HCT116 (cell line): ENCODE data around the gene CHRNA4. TPM values are rescaled to one million over a fixed set of nuclear protein-coding genes. Genes with fewer than 3 reads are reported as not detected.

Experiments
- ATAC-seq: fragments of 200-7000 bp; cut with Tn5 transposase; 2 replicates; pipeline ENCODE4 v1.9.1; 2020; ENCODE audit warnings: mild to moderate bottlenecking, moderate library complexity
- BruUV-seq: library from RNA; stranded (reverse); fragments of 400-500 nt; replicated peaks from 2 replicates; lab custom pipeline; 2021; lab: Mats Ljungman, UMichigan
- CTCF ChIA-PET: fragments of 300-600 bp; sonication (Branson Sonifier 250); formaldehyde crosslinking; loops from one replicate; lab custom pipeline; 2021; ENCODE audit warnings: antibody characterized with exemption; lab: Charles Lee
- POLR2A ChIA-PET: fragments of 300-600, 350-600 bp; sonication (Branson Sonifier 250); formaldehyde crosslinking; loops from one replicate; lab custom pipeline; 2021; ENCODE audit warnings: antibody characterized with exemption; lab: Charles Lee
- RAD21 ChIA-PET, 2 experiments: fragments of 300-600 bp; sonication (Branson Sonifier 250); formaldehyde crosslinking; loops; one replicate each; lab custom pipeline; 2023; ENCODE audit warnings: low total read pairs in 2 of 2; ENCODE audit not compliant: uncharacterized antibody in 2 of 2, unreplicated experiment in 2 of 2, low non-redundant PET in 1 of 2; lab: Charles Lee
- DNase-seq: peaks from one replicate; pipeline ENCODE4 v3.0.0-alpha.2; 2010; ENCODE audit warnings: low read depth, low spot score
- H2AFZ ChIP-seq: fragments of 200-600 bp; shearing (Covaris generic), sonication (generic); 2 replicates; pipeline ENCODE4 v1.6.1; 2017; ENCODE audit warnings: low read depth, mixed run types, mixed read lengths, antibody characterized with exemption, low read length; ENCODE audit not compliant: poor library complexity, severe bottlenecking
- H3K27ac ChIP-seq: 2 replicates; pipeline ENCODE4 v1.5.1; 2012; ENCODE audit warnings: low read depth, low read length
- H3K27me3 ChIP-seq: fragments of 200-600 bp; sonication (generic); 2 replicates; pipeline ENCODE4 v1.6.1; 2016; ENCODE audit warnings: mixed run types, low read length, mixed read lengths; ENCODE audit not compliant: insufficient read depth
- H3K36me3 ChIP-seq, 2 experiments: fragments of 200-500 bp in 1 of 2; fragments of 200-600 bp in 1 of 2; sonication (Bioruptor generic) in 1 of 2; sonication (generic) in 1 of 2; 2 replicates each; pipeline versions ENCODE4 v1.5.1 to v1.6.1; 2014 to 2016; ENCODE audit warnings: low read length in 2 of 2, inconsistent platforms in 1 of 2, mixed read lengths in 1 of 2, mixed run types in 1 of 2; ENCODE audit not compliant: insufficient read depth in 2 of 2, control insufficient read depth in 1 of 2
- H3K4me1 ChIP-seq, 2 experiments: fragments of 200-600 bp in 1 of 2; sonication (generic) in 1 of 2; 2 replicates each; pipeline versions ENCODE4 v1.5.1 to v1.6.1; 2012 to 2017; ENCODE audit warnings: low read length in 2 of 2, inconsistent platforms in 1 of 2, mild to moderate bottlenecking in 1 of 2, mixed read lengths in 1 of 2, mixed run types in 1 of 2, moderate library complexity in 1 of 2; ENCODE audit not compliant: insufficient read depth in 2 of 2, control insufficient read depth in 1 of 2
- H3K4me2 ChIP-seq: fragments of 200-600 bp; sonication (generic); 2 replicates; pipeline ENCODE4 v1.6.1; 2017; ENCODE audit warnings: mixed run types, low read length, mixed read lengths
- H3K4me3 ChIP-seq, 2 experiments: fragments of 200-600 bp in 1 of 2; sonication (generic) in 1 of 2; replicated peaks in 1 of 2; 2 replicates each; pipeline ENCODE4 v1.5.1; 2011 to 2016; ENCODE audit warnings: low read length in 2 of 2, control low read depth in 1 of 2, low read depth in 1 of 2, mild to moderate bottlenecking in 1 of 2, mixed read lengths in 1 of 2, mixed run types in 1 of 2
- H3K79me2 ChIP-seq: fragments of 200-600 bp; sonication (generic); 2 replicates; pipeline ENCODE4 v1.6.1; 2017; ENCODE audit warnings: mild to moderate bottlenecking, mixed run types, low read length, moderate library complexity, mixed read lengths; ENCODE audit not compliant: insufficient read depth
- H3K9ac ChIP-seq: fragments of 200-600 bp; sonication (generic); 2 replicates; pipeline ENCODE4 v1.6.1; 2016; ENCODE audit warnings: low read length, mixed read lengths
- H3K9me2 ChIP-seq: fragments of 200-600 bp; sonication (generic), shearing (Covaris generic); 2 replicates; pipeline ENCODE4 v1.6.1; 2017; ENCODE audit warnings: mixed run types, mild to moderate bottlenecking, moderate library complexity; ENCODE audit not compliant: insufficient read depth
- H3K9me3 ChIP-seq, 2 experiments: fragments of 200-500 bp in 1 of 2; fragments of 200-600 bp in 1 of 2; sonication (Bioruptor generic) in 1 of 2; sonication (generic) in 1 of 2; 2 replicates each; pipeline ENCODE4 v1.6.1; 2014 to 2017; ENCODE audit warnings: low read length in 2 of 2, mixed read lengths in 2 of 2, inconsistent platforms in 1 of 2, low read depth in 1 of 2, mild to moderate bottlenecking in 1 of 2, mixed run types in 1 of 2, moderate library complexity in 1 of 2; ENCODE audit not compliant: control insufficient read depth in 1 of 2, insufficient read depth in 1 of 2
- H4K20me1 ChIP-seq: fragments of 200-600 bp; sonication (generic), shearing (Covaris generic); 2 replicates; pipeline ENCODE4 v1.6.1; 2017; ENCODE audit warnings: mixed run types, mild to moderate bottlenecking, moderate library complexity; ENCODE audit not compliant: insufficient read depth
- CEBPB ChIP-seq: IDR thresholded peaks from 2 replicates; pipeline ENCODE4 v1.6.1; 2012; ENCODE audit warnings: low read depth
- EGR1 ChIP-seq: IDR thresholded peaks from 2 replicates; pipeline ENCODE4 v1.6.1; 2012; ENCODE audit warnings: low read depth
- ELF1 ChIP-seq: IDR thresholded peaks from 2 replicates; pipeline ENCODE4 v1.6.1; 2012; ENCODE audit warnings: low read depth, borderline replicate concordance
- FOSL1 ChIP-seq: IDR thresholded peaks from 2 replicates; pipeline ENCODE4 v1.6.1; 2012; ENCODE audit warnings: low read depth
- POLR2A ChIP-seq: IDR thresholded peaks from 2 replicates; pipeline ENCODE4 v1.7.0; 2011; ENCODE audit warnings: borderline replicate concordance; ENCODE audit not compliant: insufficient read depth, insufficient read length; ENCODE audit errors: extremely low read depth
- RAD21 ChIP-seq: IDR thresholded peaks from 2 replicates; pipeline ENCODE4 v1.6.1; 2012; ENCODE audit warnings: low read depth, mild to moderate bottlenecking
- REST ChIP-seq: IDR thresholded peaks from 2 replicates; pipeline ENCODE4 v1.6.1; 2012; ENCODE audit warnings: low read depth
- ZBTB33 ChIP-seq: IDR thresholded peaks from 2 replicates; pipeline ENCODE4 v1.6.1; 2011; ENCODE audit warnings: mild to moderate bottlenecking, low read length, moderate library complexity; ENCODE audit not compliant: insufficient replicate concordance; ENCODE audit errors: extremely low read depth
- intact Hi-C: fragments of 100-400 bp; cut with micrococcal nuclease; formaldehyde crosslinking; loops from 2 replicates; pipeline ENCODE4 v1.10.0; 2022
- total RNA-seq: library from RNA; stranded (reverse); gene quantifications from one replicate; pipeline ENCODE4 v1.2.1, GENCODE V29; 2021; ENCODE audit not compliant: unreplicated experiment

The CHRNA4 gene
- total RNA-seq, 1 experiment from 2014 or later = not detected

- RAD21 ChIA-PET = no interaction called here
- Histone ChIP-seq H3K4me2 (no peak overlapping the region), H3K9ac (no peak overlapping the region), H4K20me1 (no peaks in the 10 kb centered on the region), H3K4me1 (no peaks in the 10 kb centered on the region), H3K4me3 (no peak overlapping the region), H2AFZ (no peak overlapping the region), H3K27me3 (peaks cover 3% of the 10 kb centered on the region; the same call in 1 of the 2 replicates), H3K36me3 (no peaks in the 10 kb centered on the region), H3K79me2 (no peaks in the 10 kb centered on the region), H3K9me2 (no peaks in the 10 kb centered on the region), H3K27ac (no peak overlapping the region), H3K9me3 (no peaks in the 10 kb centered on the region)
- intact Hi-C loops = no loop called here
- ATAC-seq = no peak
- no peak for DNase-seq
- POLR2A ChIA-PET = no interaction called here
- CTCF ChIA-PET = no interaction called here
- TF ChIP-seq ELF1 = no peak
- TF ChIP-seq EGR1 = no peak
- TF ChIP-seq POLR2A = no peak
- no peak for TF ChIP-seq RAD21
- no peak for TF ChIP-seq REST
- TF ChIP-seq FOSL1 = no peak
- TF ChIP-seq ZBTB33 = no peak
- no peak for TF ChIP-seq CEBPB
- BruUV-seq = no TSS peak
These were observed 7.0 kb upstream of the CHRNA4 start for GRCh38 chr20:63368151-63368550.
